ENCODE data around the gene SLF1. TPM values are rescaled to one million over a fixed set of nuclear protein-coding genes. Genes with fewer than 3 reads are reported as not detected.

Gene SLF1
- total RNA-seq, 1 experiment from 2014 or later = 10.2 TPM

DNA sequence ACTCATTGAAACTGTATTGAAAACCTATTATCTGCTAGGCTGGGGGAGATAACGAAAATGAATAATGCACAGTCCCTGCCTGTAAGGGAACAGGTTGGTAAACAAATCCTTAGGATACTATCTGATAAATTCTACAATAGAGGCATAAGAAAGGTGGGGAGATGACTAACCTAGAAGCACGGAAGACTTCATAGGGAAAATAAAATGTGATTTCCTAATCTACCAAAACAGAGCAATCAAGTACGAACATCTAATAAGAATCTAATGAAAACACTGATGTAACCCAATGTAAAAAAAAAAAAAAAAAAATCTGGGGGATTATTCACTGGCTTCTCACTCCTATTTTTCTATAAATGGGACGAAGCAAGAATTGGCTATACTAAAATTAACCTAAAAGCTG, 124.4 kb downstream of the SLF1 start:
- Histone ChIP-seq H3K4me2 (no peak overlapping the region), H3K36me3 (ENCODE audit: low read depth) (no peaks in the 10 kb centered on the region), H2AFZ (no peak overlapping the region), H3K27ac (no peak overlapping the region), H3F3A (ENCODE audit: insufficient read depth, low read depth) (no peaks in the 10 kb centered on the region), H4K20me1 (ENCODE audit: insufficient read depth) (no peaks in the 10 kb centered on the region), H3K27me3 (ENCODE audit: insufficient read depth, low read depth) (no peaks in the 10 kb centered on the region), H3K9me3 (ENCODE audit: insufficient read depth, low read depth) (no peaks in the 10 kb centered on the region), H3K79me2 (ENCODE audit: low read depth) (no peaks in the 10 kb centered on the region), H3K4me1 (replicated peaks; ENCODE audit: insufficient read depth) (no peaks in the 10 kb centered on the region), H3K9me2 (ENCODE audit: insufficient read depth) (no peaks in the 10 kb centered on the region), H3K4me3 (no peak overlapping the region)
- TF ChIP-seq, protein P1, sequence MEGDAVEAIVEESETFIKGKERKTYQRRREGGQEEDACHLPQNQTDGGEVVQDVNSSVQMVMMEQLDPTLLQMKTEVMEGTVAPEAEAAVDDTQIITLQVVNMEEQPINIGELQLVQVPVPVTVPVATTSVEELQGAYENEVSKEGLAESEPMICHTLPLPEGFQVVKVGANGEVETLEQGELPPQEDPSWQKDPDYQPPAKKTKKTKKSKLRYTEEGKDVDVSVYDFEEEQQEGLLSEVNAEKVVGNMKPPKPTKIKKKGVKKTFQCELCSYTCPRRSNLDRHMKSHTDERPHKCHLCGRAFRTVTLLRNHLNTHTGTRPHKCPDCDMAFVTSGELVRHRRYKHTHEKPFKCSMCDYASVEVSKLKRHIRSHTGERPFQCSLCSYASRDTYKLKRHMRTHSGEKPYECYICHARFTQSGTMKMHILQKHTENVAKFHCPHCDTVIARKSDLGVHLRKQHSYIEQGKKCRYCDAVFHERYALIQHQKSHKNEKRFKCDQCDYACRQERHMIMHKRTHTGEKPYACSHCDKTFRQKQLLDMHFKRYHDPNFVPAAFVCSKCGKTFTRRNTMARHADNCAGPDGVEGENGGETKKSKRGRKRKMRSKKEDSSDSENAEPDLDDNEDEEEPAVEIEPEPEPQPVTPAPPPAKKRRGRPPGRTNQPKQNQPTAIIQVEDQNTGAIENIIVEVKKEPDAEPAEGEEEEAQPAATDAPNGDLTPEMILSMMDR (conservative IDR thresholded peaks at IDR 0.05) = no peak
- TF ChIP-seq EZH2 (IDR thresholded peaks at IDR 0.05; ENCODE audit: low read depth) = no peak
- ChIA-PET POLR2A (ENCODE audit: unreplicated experiment) (no interaction called here), CTCF (interaction anchor here (0.6 to 0.7 kb wide), 2 partner anchors 85 to 868 kb away, joined by 4 to 5 read pairs; no protein-coding TSS in a partner anchor)
- no TSS peak for BruUV-seq (replicated peaks)
- DNase-seq = no peak
- intact Hi-C loops (cut with micrococcal nuclease; ENCODE audit: unreplicated experiment) = no loop called here

DNA sequence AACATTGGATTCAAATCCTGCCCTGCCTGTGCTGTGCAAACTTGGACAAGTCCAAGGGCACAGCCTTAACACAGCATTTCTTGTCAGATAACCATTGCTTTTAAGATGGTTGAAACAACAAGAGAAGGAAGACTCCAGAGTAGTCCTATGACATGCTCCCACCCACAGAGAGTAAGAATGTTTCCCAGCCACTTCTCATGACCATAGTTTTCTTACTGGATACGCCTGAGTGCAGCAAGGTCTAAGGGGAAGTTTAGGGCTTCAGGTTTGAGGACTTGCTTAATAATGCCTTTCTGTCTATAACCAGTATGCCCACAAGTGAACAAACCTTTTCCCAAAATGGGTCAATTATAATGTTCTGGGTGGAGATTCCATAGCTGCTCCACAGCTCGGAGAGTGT, 126.4 kb downstream of the SLF1 start:
- intact Hi-C loops (cut with micrococcal nuclease; ENCODE audit: unreplicated experiment) = no loop called here

DNA sequence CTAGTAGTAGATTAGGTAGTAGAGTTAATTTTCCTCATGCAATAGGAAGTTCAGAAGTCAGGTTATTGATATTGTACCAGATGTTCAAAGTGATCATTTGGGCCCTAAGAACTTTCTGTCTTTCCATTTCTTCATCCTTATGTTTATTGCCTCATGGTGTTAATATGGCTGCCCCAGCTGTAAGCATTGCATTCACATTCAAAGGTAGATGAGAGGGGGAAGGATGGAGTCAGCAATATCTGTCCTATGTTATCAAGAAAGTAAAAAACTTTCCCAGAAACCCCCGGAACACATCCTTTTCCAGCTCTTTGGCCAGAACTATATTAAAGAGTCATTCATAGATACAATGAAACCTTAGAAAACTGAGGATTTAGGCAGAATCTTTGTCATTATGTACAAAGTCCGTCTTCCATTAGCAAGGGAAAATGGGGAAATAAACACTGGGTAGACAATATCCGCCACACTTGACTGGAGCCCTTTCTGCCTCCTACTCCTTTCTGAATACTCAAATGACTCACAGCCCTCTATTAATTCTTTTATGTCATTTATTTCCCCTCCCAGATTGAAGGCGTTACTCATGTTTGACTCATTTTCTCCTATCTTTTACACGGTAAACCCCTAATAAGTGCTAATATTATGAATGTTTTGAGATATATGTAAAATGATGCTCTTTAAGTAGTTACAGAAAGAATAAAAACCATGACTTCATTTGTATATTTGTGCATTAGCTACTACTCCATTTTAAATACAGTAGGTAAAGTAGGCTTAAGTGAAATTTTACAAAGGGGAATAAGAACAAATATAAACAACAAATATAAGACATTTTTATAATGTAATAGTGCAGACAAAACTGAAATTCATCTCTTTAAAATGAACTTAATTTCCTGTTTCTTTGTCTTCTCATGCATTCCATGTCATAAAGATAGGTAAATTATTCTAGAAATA, 127.6 kb downstream of the SLF1 start:
- no peaks in the 10 kb centered on the region for H3K9me2 ChIP-seq (ENCODE audit: insufficient read depth)
- POLR2A ChIA-PET (ENCODE audit: unreplicated experiment) = no interaction called here
- no peaks in the 10 kb centered on the region for H3K79me2 ChIP-seq (ENCODE audit: low read depth)
- no peak overlapping the region for H3K27ac ChIP-seq
- BruUV-seq (replicated peaks) = no TSS peak
- no peak for TF ChIP-seq EZH2 (IDR thresholded peaks at IDR 0.05; ENCODE audit: low read depth)
- TF ChIP-seq, protein P1 (conservative IDR thresholded peaks at IDR 0.05) = no peak
- H3K36me3 ChIP-seq (ENCODE audit: low read depth) = no peaks in the 10 kb centered on the region
- no peaks in the 10 kb centered on the region for H3K4me1 ChIP-seq (replicated peaks; ENCODE audit: insufficient read depth)
- no peaks in the 10 kb centered on the region for H4K20me1 ChIP-seq (ENCODE audit: insufficient read depth)
- no peaks in the 10 kb centered on the region for H3K9me3 ChIP-seq (ENCODE audit: insufficient read depth, low read depth)
- CTCF ChIA-PET = no interaction called here
- H3K27me3 ChIP-seq (ENCODE audit: insufficient read depth, low read depth) = no peaks in the 10 kb centered on the region
- H3F3A ChIP-seq (ENCODE audit: insufficient read depth, low read depth) = no peaks in the 10 kb centered on the region
- no peak overlapping the region for H2AFZ ChIP-seq
- H3K4me2 ChIP-seq = no peak overlapping the region
- no peak overlapping the region for H3K4me3 ChIP-seq
- no peak for DNase-seq
- intact Hi-C loops (cut with micrococcal nuclease; ENCODE audit: unreplicated experiment) = no loop called here

More for the DNA sequence above, 126.4 kb downstream of the SLF1 start:
- BruUV-seq (replicated peaks) = no TSS peak
- POLR2A ChIA-PET (ENCODE audit: unreplicated experiment) = no interaction called here
- H3K9me2 ChIP-seq (ENCODE audit: insufficient read depth) = no peaks in the 10 kb centered on the region
- H3K27me3 ChIP-seq (ENCODE audit: insufficient read depth, low read depth) = no peaks in the 10 kb centered on the region
- H3K4me2 ChIP-seq = no peak overlapping the region
- H3K36me3 ChIP-seq (ENCODE audit: low read depth) = no peaks in the 10 kb centered on the region
- CTCF ChIA-PET = no interaction called here
- H3K4me3 ChIP-seq = no peak overlapping the region
- H3K27ac ChIP-seq = no peak overlapping the region
- H3K9me3 ChIP-seq (ENCODE audit: insufficient read depth, low read depth) = no peaks in the 10 kb centered on the region
- DNase-seq = no peak
- no peaks in the 10 kb centered on the region for H3F3A ChIP-seq (ENCODE audit: insufficient read depth, low read depth)
- H3K79me2 ChIP-seq (ENCODE audit: low read depth) = no peaks in the 10 kb centered on the region
- H4K20me1 ChIP-seq (ENCODE audit: insufficient read depth) = no peaks in the 10 kb centered on the region
- no peaks in the 10 kb centered on the region for H3K4me1 ChIP-seq (replicated peaks; ENCODE audit: insufficient read depth)
- no peak overlapping the region for H2AFZ ChIP-seq
- no peak for TF ChIP-seq EZH2 (IDR thresholded peaks at IDR 0.05; ENCODE audit: low read depth)
- TF ChIP-seq, protein P1 (conservative IDR thresholded peaks at IDR 0.05) = no peak
